Measurements from ENCODE around the gene REG1B.
"Not testable (repeated sequence)": the region's sequence is repeated elsewhere in the genome, so short reads cannot be mapped to it uniquely, and the experiment has no call there.

Gene REG1B

DNA sequence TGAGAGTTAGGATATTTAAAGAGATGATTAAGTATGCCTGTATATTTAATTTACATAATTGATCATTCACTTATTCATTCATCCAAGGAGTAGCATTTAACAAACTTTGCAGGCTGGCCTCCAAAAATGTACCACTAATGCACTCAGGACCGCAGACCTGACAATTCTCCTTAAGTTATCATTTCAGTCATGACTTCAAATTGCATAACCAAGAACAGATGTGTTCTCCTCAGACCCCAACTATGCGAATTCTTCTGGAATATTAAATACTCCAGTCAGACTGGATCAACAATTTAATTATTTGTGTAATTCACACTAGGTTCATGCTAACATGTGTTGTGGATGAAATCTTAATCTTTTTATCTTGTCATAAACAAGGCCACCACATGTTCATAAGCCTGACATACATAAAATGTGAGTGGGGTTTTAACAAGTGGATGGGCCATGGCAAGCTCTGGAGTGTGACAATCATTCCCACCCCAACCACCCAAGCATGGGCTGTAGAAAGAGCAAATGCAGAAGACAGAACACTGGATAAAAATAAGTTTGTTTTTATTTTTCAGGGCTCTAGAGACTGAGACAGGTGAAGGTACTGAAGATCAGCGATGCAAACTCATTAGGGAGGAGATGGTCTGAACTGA lies 3.2 kb downstream of the REG1B start:
- DNase-seq (ENCODE audit: low read depth in 2 of 2) = no peak

GRCh38 chr2:79083597-79084251 lies 4.1 kb downstream of the REG1B start:
- DNase-seq (ENCODE audit: low read depth in 2 of 2) = no peak

DNA sequence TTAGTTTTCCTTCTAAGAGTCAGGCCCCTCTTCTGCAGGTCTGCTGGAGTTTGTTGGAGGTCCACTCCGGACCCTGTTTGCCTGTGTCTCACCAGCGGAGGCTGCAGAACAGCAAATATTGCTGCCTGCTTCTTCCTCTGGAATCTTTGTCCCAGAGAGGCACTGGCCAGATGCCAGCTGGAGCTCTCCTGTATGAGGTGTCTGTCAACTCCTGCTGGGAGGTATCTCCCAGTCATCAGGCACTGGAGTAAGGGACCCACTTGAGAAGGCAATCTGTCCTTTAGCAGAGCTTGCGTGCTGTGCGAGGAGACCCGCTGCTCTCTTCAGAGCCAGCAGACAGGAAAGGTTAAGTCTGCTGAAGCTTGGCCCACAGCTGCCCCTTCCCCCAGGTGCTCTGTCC lies 4.8 kb downstream of the REG1B start:
- DNase-seq (ENCODE audit: low read depth in 2 of 2) = no peak

GRCh38 chr2:79071078-79071477 lies 16.7 kb downstream of the REG1B start:
- DNase-seq (ENCODE audit: low read depth in 2 of 2) = no peak

DNA sequence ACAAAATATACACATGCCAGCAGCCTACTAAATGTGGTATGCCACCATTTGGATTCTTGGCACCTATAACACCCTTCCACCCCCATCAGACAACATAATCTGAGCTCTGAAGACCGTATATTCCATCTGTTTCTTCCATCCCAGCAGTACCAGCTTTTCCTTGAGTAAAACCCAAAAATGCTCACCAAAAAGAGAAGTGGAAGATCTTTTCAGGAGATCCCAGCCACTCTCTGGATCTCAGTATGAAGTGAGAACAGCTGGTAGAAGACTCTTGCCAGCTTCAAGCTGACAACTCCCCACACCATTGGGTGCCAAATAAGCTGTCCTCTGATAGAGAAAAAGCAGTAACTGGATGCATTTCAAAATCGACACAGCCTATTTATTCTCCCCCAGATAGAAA lies 22.6 kb downstream of the REG1B start:
- no peak for DNase-seq (ENCODE audit: low read depth in 2 of 2)

GRCh38 chr2:79054769-79055168 lies 33.0 kb downstream of the REG1B start:
- not testable (repeated sequence) for DNase-seq (ENCODE audit: low read depth in 2 of 2)

DNA sequence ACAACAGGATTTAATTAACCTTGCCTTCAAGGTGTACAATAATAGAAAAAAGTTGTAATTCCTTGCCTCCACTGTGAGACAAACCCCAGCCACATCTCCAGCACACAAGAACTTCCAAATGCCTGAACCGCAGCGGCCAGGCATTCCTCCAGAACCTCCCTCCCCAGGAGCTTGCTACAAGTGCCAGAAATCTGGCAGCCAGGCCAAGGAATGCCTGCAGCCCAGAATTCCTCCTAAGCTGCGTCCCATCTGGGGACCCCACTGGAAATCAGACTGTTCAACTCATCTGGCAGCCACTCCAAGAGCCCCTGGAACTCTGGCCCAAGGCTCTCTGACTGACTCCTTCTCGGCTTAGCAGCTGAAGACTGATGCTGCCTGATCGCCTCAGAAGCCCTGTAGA lies 34.3 kb downstream of the REG1B start:
- not testable (repeated sequence) for DNase-seq (ENCODE audit: low read depth in 2 of 2)

GRCh38 chr2:79041032-79041448 lies 46.8 kb downstream of the REG1B start:
- DNase-seq (ENCODE audit: low read depth in 2 of 2) = no peak

GRCh38 chr2:79039944-79040343 lies 47.8 kb downstream of the REG1B start:
- DNase-seq (ENCODE audit: low read depth in 2 of 2) = no peak

All from stimulated activated CD8-positive, alpha-beta memory T cell treated with anti-CD3 and anti-CD28 coated beads, Interleukin-15, amount 100 ng/mL, for 48 hours (primary cell).